Measurements from ENCODE around the gene ARHGAP21. TPM values are rescaled to one million over a fixed set of nuclear protein-coding genes. Genes with fewer than 3 reads are reported as not detected.

ARHGAP21 gene
- total RNA-seq, 1 donor from 2014 or later, result 27.5 TPM

DNA sequence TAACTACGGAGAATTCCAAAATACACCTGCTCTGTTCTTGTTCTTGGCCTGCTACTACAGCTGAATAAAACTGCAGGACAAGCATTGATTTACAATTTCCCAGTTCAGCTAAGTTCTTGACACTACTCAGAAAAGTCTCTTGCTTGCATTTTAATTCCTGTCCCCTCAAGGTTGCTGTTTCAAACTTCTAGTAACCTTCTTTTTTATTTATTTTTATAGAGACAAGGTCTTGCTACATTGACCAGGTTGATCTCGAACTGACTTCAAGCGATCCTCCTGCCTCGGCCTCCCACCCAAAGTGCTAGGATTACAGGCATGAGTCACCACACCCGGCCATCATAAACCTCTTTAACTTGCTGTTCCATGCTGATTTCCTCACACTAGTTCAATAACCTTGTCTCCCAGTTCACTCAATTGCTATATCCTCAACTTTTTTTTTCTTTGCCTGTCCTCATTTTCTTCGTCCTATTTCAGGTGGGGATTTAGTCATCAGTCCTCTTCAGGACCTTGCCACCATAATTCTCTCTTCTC is 79.9 kb downstream of the ARHGAP21 start:
- no peak overlapping the region for H3K27ac ChIP-seq
- no peak for DNase-seq (ENCODE audit: low spot score in 2 of 2)
- no peaks in the 10 kb centered on the region for H3K36me3 ChIP-seq
- intact Hi-C loops (cut with DNase I), result loop anchor here (2.0 kb wide), 3 partner anchors 79 to 437 kb away; partner anchors contain the start of gene ARHGAP21
- no peak overlapping the region for H3K4me3 ChIP-seq
- H3K27me3 ChIP-seq, result no peaks in the 10 kb centered on the region
- H3K4me1 ChIP-seq, result peaks cover 4 to 19% of the 10 kb centered on the region in 2 donors
- TF ChIP-seq, protein P1, sequence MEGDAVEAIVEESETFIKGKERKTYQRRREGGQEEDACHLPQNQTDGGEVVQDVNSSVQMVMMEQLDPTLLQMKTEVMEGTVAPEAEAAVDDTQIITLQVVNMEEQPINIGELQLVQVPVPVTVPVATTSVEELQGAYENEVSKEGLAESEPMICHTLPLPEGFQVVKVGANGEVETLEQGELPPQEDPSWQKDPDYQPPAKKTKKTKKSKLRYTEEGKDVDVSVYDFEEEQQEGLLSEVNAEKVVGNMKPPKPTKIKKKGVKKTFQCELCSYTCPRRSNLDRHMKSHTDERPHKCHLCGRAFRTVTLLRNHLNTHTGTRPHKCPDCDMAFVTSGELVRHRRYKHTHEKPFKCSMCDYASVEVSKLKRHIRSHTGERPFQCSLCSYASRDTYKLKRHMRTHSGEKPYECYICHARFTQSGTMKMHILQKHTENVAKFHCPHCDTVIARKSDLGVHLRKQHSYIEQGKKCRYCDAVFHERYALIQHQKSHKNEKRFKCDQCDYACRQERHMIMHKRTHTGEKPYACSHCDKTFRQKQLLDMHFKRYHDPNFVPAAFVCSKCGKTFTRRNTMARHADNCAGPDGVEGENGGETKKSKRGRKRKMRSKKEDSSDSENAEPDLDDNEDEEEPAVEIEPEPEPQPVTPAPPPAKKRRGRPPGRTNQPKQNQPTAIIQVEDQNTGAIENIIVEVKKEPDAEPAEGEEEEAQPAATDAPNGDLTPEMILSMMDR (IDR thresholded peaks at IDR 0.05), result no peak
- no peaks in the 10 kb centered on the region for H3K9me3 ChIP-seq

DNA sequence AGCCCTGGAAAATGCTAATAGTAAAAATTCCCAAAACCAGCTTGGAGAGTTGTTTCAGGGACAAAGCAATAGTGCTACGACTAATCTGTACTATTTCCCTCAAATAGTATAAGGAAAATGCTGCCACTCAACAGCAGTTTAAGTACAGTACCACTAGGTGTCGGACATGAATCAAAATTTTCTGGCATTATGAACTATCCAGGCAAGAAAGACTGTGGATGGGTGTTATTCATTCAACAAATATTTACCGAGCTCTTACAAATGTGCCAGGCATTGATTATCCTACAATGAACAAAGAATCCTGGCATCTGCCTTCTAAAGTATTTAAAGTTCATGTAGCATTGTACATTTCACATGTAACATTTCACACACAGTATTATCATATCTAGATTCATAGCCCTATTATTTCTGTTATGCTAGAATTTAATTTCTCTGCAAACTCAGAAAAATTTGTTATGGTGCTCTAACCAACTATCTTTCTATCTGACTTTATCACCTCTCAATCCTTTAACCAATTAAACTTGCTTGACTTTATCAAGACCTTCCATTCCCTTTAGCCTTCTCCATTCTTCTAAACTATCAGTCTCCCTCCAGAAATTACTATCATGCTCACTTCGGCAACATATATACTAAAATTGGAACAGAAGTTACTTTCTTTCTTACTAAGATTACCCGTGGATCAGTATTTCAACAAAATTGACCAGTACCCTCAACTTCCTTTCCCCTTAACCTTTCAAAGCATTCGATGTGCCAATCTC is 80.6 kb downstream of the ARHGAP21 start:
- no peak for DNase-seq (ENCODE audit: low spot score in 2 of 2)
- Histone ChIP-seq H3K36me3 (no peaks in the 10 kb centered on the region), H3K27ac (no peak overlapping the region), H3K27me3 (no peaks in the 10 kb centered on the region), H3K4me1 (peaks cover 4 to 19% of the 10 kb centered on the region in 2 donors), H3K9me3 (no peaks in the 10 kb centered on the region), H3K4me3 (no peak overlapping the region)
- TF ChIP-seq, protein P1 (IDR thresholded peaks at IDR 0.05), result peak; percentile 70 to 74 (median 71)
- intact Hi-C loops (cut with DNase I), result loop anchor here (2.0 kb wide), 3 partner anchors 80 to 438 kb away; partner anchors contain the start of gene ARHGAP21

DNA sequence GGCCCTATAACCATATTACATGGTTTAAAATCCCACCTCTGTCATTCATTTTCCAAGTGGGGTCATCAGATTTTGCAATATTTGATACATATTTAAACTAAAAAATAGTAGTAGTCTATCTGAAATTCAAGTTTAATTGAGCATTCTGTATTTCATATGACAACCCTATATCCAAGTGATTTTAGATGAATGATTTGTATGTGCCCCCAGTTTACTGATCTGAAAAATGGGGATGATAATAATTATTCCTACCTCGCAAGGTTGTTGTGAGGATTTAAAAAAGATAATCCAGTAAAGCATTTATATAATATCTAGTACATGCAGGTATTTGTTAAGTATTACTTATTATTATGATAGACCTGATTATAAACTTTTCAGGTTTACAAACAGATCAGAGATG is 84.6 kb downstream of the ARHGAP21 start:
- TF ChIP-seq, protein P1 (IDR thresholded peaks at IDR 0.05), result no peak
- H3K27ac ChIP-seq, result no peak overlapping the region
- no peaks in the 10 kb centered on the region for H3K9me3 ChIP-seq
- peaks cover 0 to 4% of the 10 kb centered on the region in 2 donors for H3K4me1 ChIP-seq
- no peaks in the 10 kb centered on the region for H3K27me3 ChIP-seq
- no peak overlapping the region for H3K4me3 ChIP-seq
- no peak for DNase-seq (ENCODE audit: low spot score in 2 of 2)
- intact Hi-C loops (cut with DNase I), result no loop called here
- no peaks in the 10 kb centered on the region for H3K36me3 ChIP-seq

DNA sequence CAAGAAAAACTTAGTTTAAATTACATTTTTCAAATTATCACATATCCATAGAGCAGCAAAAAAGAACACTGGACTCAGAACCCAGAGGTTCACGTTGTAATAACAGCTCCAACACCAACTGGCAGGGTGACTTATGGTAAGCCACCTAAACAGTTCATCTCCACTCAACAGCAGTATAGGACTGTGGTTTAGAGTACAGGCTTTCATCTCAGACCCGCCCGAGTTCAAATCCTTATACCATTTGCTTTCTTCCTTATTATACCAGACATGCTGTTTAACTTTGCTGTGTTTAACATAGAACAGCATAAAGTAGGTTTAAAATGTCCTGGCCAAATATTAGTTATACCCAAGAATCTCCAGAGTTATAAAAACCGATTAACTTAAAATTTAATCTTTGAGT is 97.9 kb downstream of the ARHGAP21 start:
- Histone ChIP-seq H3K4me1 (peaks cover 3 to 13% of the 10 kb centered on the region in 2 donors), H3K9me3 (no peaks in the 10 kb centered on the region)
- intact Hi-C loops (cut with DNase I), result no loop called here

DNA sequence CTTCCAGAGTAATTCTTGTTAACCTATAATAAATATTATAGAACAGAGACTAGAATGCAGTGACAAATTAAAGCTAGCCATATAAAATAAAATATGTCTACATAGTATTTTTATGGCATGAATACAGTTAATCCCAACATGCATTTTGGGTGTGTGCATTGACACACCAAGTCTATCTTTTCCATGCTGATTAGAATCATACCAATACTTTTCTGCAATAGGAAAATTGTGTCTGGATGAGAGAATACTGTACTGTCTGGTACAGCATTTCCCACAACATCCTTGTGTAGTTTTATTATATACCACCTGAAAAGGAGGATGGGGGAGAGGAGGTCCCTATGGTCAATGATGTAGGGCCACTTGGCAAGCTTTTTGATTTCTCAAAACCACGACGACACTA is 100.3 kb downstream of the ARHGAP21 start:
- Histone ChIP-seq H3K36me3 (peaks cover 0 to 2% of the 10 kb centered on the region in 2 donors), H3K27me3 (no peaks in the 10 kb centered on the region), H3K9me3 (no peaks in the 10 kb centered on the region), H3K4me1 (peaks cover 0 to 6% of the 10 kb centered on the region in 2 donors), H3K27ac (no peak overlapping the region), H3K4me3 (no peak overlapping the region)
- TF ChIP-seq, protein P1 (IDR thresholded peaks at IDR 0.05), result no peak
- no peak for DNase-seq (ENCODE audit: low spot score in 2 of 2)
- intact Hi-C loops (cut with DNase I), result no loop called here

More for the DNA sequence above, 97.9 kb downstream of the ARHGAP21 start:
- H3K27me3 ChIP-seq, result no peaks in the 10 kb centered on the region
- TF ChIP-seq, protein P1 (IDR thresholded peaks at IDR 0.05), result no peak
- H3K36me3 ChIP-seq, result no peaks in the 10 kb centered on the region
- no peak overlapping the region for H3K27ac ChIP-seq
- DNase-seq (ENCODE audit: low spot score in 2 of 2), result no peak
- H3K4me3 ChIP-seq, result no peak overlapping the region

All from ascending aorta (tissue), 2 donors.